Fibroblast of mammary gland (primary cell): ENCODE results near the gene ADAMTS1.
A peak's percentile ranks its signal among the peaks of the same experiment; 100 is the strongest.

Source experiments
- DNase-seq: peaks from one replicate; pipeline ENCODE4 v3.0.0-alpha.2; 2010; ENCODE audit warnings: low read depth
- H3K4me3 ChIP-seq: 2 replicates; pipeline ENCODE4 v1.5.1; 2011; ENCODE audit warnings: low read depth, mild to moderate bottlenecking, low read length, moderate library complexity; ENCODE audit not compliant: control insufficient read depth
- CTCF ChIP-seq: conservative IDR thresholded peaks from 2 replicates; pipeline ENCODE4 v1.5.1; 2011; ENCODE audit warnings: low read depth, low read length, inconsistent platforms; ENCODE audit not compliant: control insufficient read depth, insufficient read depth

The ADAMTS1 gene

GRCh38 chr21:26800001-26800400 lies 45.2 kb downstream of the ADAMTS1 start:
- TF ChIP-seq CTCF = no peak
- DNase-seq = peak; percentile 78
- H3K4me3 ChIP-seq = no peak overlapping the region

- peak; percentile 56 for DNase-seq
- no peak overlapping the region for H3K4me3 ChIP-seq
- TF ChIP-seq CTCF = no peak
Observed at GRCh38 chr21:26798856-26799751, 46.1 kb downstream of the ADAMTS1 start.

GRCh38 chr21:26797878-26798456 lies 47.2 kb downstream of the ADAMTS1 start:
- TF ChIP-seq CTCF = no peak
- DNase-seq = no peak
- no peak overlapping the region for H3K4me3 ChIP-seq

GRCh38 chr21:26795866-26796329 lies 49.3 kb downstream of the ADAMTS1 start:
- TF ChIP-seq CTCF = no peak
- DNase-seq = peak; percentile 99
- H3K4me3 ChIP-seq = no peak overlapping the region

- DNase-seq = no peak
- H3K4me3 ChIP-seq = no peak overlapping the region
- no peak for TF ChIP-seq CTCF
Observed at GRCh38 chr21:26795412-26795805, 49.8 kb downstream of the ADAMTS1 start.

- DNase-seq = no peak
- TF ChIP-seq CTCF = no peak
- H3K4me3 ChIP-seq = no peak overlapping the region
Observed at GRCh38 chr21:26794597-26795411, 50.4 kb downstream of the ADAMTS1 start.
